ENCODE results near the gene CAMK4.

DNA sequence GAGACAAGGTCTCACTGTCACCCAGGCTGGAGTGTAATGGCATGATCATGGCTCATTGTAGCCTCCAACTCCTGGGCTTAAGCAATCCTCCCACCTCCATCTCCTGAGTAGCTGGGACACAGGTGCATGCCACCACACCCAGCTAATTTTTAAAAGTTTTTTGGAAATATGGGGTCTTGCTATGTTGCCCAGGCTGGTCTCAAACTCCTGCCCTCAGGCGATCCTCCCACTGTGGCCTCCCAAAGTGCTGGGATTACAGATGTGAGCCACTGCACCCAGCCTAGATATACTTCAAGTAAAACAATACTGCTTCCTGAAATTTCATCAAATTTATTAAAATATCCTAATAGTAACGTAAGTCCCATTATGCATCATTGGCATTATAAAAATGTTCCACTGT is 254.7 kb downstream of the CAMK4 start:
- TF ChIP-seq ARID2 (IDR thresholded peaks at IDR 0.05), result no peak
- no peak for TF ChIP-seq CTBP1 (IDR thresholded peaks at IDR 0.05; ENCODE audit: borderline replicate concordance)
- no peak for TF ChIP-seq MXI1 (IDR thresholded peaks at IDR 0.05; ENCODE audit: low read depth, low read length)
